ENCODE data around the gene IRGQ. TPM values are rescaled to one million over a fixed set of nuclear protein-coding genes. Genes with fewer than 3 reads are reported as not detected.
A peak's percentile ranks its signal among the peaks of the same experiment; 100 is the strongest.

IRGQ gene, protein sequence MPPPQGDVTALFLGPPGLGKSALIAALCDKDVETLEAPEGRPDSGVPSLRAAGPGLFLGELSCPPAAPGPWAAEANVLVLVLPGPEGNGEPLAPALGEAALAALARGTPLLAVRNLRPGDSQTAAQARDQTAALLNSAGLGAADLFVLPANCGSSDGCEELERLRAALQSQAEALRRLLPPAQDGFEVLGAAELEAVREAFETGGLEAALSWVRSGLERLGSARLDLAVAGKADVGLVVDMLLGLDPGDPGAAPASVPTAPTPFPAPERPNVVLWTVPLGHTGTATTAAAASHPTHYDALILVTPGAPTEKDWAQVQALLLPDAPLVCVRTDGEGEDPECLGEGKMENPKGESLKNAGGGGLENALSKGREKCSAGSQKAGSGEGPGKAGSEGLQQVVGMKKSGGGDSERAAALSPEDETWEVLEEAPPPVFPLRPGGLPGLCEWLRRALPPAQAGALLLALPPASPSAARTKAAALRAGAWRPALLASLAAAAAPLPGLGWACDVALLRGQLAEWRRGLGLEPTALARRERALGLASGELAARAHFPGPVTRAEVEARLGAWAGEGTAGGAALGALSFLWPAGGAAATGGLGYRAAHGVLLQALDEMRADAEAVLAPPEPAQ
- total RNA-seq, result 4.4 TPM
- 7.5 TPM for polyA plus RNA-seq
- long read RNA-seq, donor 1, result 0 reads
- long read RNA-seq, donor 2, full-length matches to known transcripts, result 28 of 28 reads
- long read RNA-seq, donor 2, partial matches to known transcripts, result 0 of 28 reads
- long read RNA-seq, donor 2, other reads (novel, unspliced or antisense), result 0 of 28 reads
- long read RNA-seq, donor 3, transcript IRGQ-202 (1 exons, 3,752 nt), result major isoform, 6 of 7 reads
- long read RNA-seq, donor 3, partial matches to known transcripts, result 0 of 7 reads
- long read RNA-seq, donor 3, other reads (novel, unspliced or antisense), result 0 of 7 reads
- long read RNA-seq, donor 4, full-length matches to known transcripts, result 11 of 11 reads
- long read RNA-seq, donor 4, partial matches to known transcripts, result 0 of 11 reads
- long read RNA-seq, donor 4, other reads (novel, unspliced or antisense), result 0 of 11 reads
- long read RNA-seq, donor 5, transcript IRGQ-202 (1 exons, 3,752 nt), result major isoform, 18 of 18 reads
- long read RNA-seq, donor 5, partial matches to known transcripts, result 0 of 18 reads
- long read RNA-seq, donor 5, other reads (novel, unspliced or antisense), result 0 of 18 reads
- long read RNA-seq, donor 6, transcript IRGQ-202 (1 exons, 3,752 nt), result major isoform, 12 of 12 reads
- long read RNA-seq, donor 6, partial matches to known transcripts, result 0 of 12 reads
- long read RNA-seq, donor 6, other reads (novel, unspliced or antisense), result 0 of 12 reads
- long read RNA-seq, donor 7, transcript IRGQ-202 (1 exons, 3,752 nt), result major isoform, 6 of 6 reads
- long read RNA-seq, donor 7, partial matches to known transcripts, result 0 of 6 reads
- long read RNA-seq, donor 7, other reads (novel, unspliced or antisense), result 0 of 6 reads
- long read RNA-seq, donor 8, full-length matches to known transcripts, result 7 of 7 reads
- long read RNA-seq, donor 8, partial matches to known transcripts, result 0 of 7 reads
- long read RNA-seq, donor 8, other reads (novel, unspliced or antisense), result 0 of 7 reads
- long read RNA-seq, donor 9, partial matches to known transcripts, result 0 of 4 reads
- long read RNA-seq, donor 9, other reads (novel, unspliced or antisense), result 0 of 4 reads
- long read RNA-seq, donor 10, full-length matches to known transcripts, result 6 of 6 reads
- long read RNA-seq, donor 10, partial matches to known transcripts, result 0 of 6 reads
- long read RNA-seq, donor 10, other reads (novel, unspliced or antisense), result 0 of 6 reads

DNA sequence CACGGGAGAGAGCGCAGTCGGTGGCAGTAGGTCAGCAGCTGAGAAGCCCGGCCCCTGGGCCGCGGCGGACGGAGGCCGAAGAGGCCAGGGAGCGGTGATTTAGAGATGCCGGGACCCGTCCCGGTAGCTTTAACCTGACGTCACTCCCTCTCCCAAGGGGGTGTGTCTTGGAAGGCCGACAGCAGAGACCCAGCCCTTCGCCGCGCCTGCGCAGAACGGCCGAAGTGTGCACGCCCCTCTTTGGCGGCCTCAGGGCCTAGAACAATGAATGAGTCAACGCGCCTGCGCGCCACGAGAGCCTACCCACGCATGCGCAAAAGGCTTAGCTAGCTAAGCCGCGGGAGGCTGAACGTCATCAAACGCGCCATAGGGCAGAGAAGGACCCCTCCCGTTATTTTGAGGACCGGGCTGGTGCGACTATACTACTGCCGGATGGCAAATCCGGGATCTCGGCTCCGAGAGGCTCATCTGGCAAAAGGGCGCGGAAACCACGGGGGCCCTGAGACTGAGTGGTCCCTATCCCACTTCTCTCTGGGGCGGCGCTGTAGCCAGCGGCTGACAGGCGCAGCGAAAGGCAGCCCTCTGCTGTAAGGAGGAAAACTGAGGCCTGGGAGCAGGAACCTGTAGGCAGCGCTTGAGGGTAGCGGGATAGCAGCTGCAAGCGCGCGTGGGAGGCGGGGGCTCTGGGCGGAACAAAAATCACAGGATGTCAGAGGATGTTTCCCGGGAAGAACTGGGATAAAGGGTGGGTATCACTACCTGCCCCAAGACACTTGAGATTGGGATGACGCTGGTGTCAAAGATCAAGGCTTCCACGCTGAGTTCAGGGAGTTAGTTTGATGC is at the start of gene IRGQ, which contains the start of gene ZNF576:
IRGQ (minus strand) TSS at position 136 of the 843 bp plus-strand sequence. CDS start 796 bp downstream, outside the sequence.
ZNF576 (plus strand) TSS at position 597 of the 843 bp plus-strand sequence. CDS start 514 bp downstream, outside the sequence.
- Histone ChIP-seq H3K27me3 (ENCODE audit: control insufficient read depth in 2 of 2, insufficient read depth in 1 of 2, low read length in 1 of 2) (no peaks in the 10 kb centered on the region), H3K27ac (ENCODE audit: low read depth in 1 of 2, low read length in 1 of 2) (peak within 1 kb of the TSS; percentile 94 to 98), H3K9me3 (ENCODE audit: control insufficient read depth in 2 of 2, insufficient read depth in 1 of 2, low read length in 1 of 2) (no peaks in the 10 kb centered on the region), H3K36me3 (ENCODE audit: control insufficient read depth in 2 of 2, insufficient read depth in 2 of 2, low read length in 1 of 2) (peaks cover 40 to 47% of the 10 kb centered on the region in 2 donors), H3K4me1 (ENCODE audit: control insufficient read depth in 2 of 2, insufficient read depth in 2 of 2, low read length in 2 of 2) (peaks cover 14 to 35% of the 10 kb centered on the region in 2 donors), H3K4me3 (ENCODE audit: low read length in 2 of 2) (peak within 1 kb of the TSS; percentile 73 to 78)
- under 1% methylated on average over 60 of the region's 60 CpGs for WGBS
- DNase-seq (ENCODE audit: low read depth in 6 of 9, low spot score in 9 of 9), result peak; percentile 99 to 100 (median 100)

DNA sequence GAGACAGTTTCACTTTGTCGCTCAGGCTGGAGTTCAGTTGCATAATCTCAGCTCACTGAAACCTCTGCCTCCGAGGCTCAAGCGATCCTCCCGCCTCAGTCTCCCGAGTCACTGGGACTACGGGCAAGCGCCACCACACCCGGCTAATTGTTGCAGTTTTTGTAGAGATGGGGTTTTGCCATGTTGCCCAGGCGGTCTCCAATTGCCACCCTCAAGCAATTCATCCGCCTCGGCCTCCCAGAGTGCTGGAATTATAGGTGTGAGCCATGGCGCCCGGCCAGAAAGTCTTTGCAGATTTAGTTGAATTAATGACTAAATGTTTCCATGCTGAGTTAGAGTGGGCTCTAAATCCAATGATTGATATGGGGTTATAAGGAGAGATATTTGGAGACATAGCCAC is 48.2 kb upstream of the IRGQ start:
- Histone ChIP-seq H3K4me3 (ENCODE audit: low read length in 2 of 2) (no peak overlapping the region), H3K27me3 (ENCODE audit: control insufficient read depth in 2 of 2, insufficient read depth in 1 of 2, low read length in 1 of 2) (peaks cover 11 to 27% of the 10 kb centered on the region in 2 donors), H3K4me1 (ENCODE audit: control insufficient read depth in 2 of 2, insufficient read depth in 2 of 2, low read length in 2 of 2) (peaks cover 2 to 7% of the 10 kb centered on the region in 2 donors), H3K36me3 (ENCODE audit: control insufficient read depth in 2 of 2, insufficient read depth in 2 of 2, low read length in 1 of 2) (peaks cover 0 to 3% of the 10 kb centered on the region in 2 donors), H3K27ac (ENCODE audit: low read depth in 1 of 2, low read length in 1 of 2) (no peak overlapping the region), H3K9me3 (ENCODE audit: control insufficient read depth in 2 of 2, insufficient read depth in 1 of 2, low read length in 1 of 2) (no peaks in the 10 kb centered on the region)
- no peak for DNase-seq (ENCODE audit: low read depth in 6 of 9, low spot score in 9 of 9)
- 96% methylated on average over 13 of the region's 13 CpGs for WGBS

DNA sequence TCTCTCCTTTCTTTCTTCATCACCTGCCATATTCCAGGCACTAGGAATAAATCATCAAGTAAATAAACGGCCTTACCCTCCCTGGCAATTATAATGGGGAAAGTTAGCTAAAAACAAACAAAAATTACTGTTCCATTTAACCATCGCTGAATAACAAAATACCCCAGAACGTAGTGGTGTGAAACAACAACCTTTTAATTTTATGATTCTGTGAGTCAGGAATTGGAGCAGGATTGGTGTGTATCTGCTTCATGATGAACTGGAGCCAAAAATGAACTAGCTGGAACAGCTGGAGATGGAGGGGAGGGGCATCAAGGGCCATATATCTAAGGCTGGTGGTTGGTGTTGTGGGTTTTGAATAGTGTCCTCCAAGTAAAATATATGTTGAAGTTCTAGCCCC is 47.4 kb upstream of the IRGQ start:
- no peaks in the 10 kb centered on the region for H3K9me3 ChIP-seq (ENCODE audit: control insufficient read depth in 2 of 2, insufficient read depth in 1 of 2, low read length in 1 of 2)
- H3K36me3 ChIP-seq (ENCODE audit: control insufficient read depth in 2 of 2, insufficient read depth in 2 of 2, low read length in 1 of 2), result no peaks in the 10 kb centered on the region
- no peak overlapping the region for H3K27ac ChIP-seq (ENCODE audit: low read depth in 1 of 2, low read length in 1 of 2)
- no peak overlapping the region for H3K4me3 ChIP-seq (ENCODE audit: low read length in 2 of 2)
- peaks cover 2 to 13% of the 10 kb centered on the region in 2 donors for H3K4me1 ChIP-seq (ENCODE audit: control insufficient read depth in 2 of 2, insufficient read depth in 2 of 2, low read length in 2 of 2)
- H3K27me3 ChIP-seq (ENCODE audit: control insufficient read depth in 2 of 2, insufficient read depth in 1 of 2, low read length in 1 of 2), result peaks cover 19 to 35% of the 10 kb centered on the region in 2 donors
- no peak for DNase-seq (ENCODE audit: low read depth in 6 of 9, low spot score in 9 of 9)
- 93% methylated on average over 3 of the region's 3 CpGs for WGBS

- Histone ChIP-seq H3K27me3 (ENCODE audit: control insufficient read depth in 2 of 2, insufficient read depth in 1 of 2, low read length in 1 of 2) (peaks cover 22 to 43% of the 10 kb centered on the region in 2 donors), H3K4me1 (ENCODE audit: control insufficient read depth in 2 of 2, insufficient read depth in 2 of 2, low read length in 2 of 2) (peaks cover 2 to 14% of the 10 kb centered on the region in 2 donors), H3K36me3 (ENCODE audit: control insufficient read depth in 2 of 2, insufficient read depth in 2 of 2, low read length in 1 of 2) (no peaks in the 10 kb centered on the region), H3K9me3 (ENCODE audit: control insufficient read depth in 2 of 2, insufficient read depth in 1 of 2, low read length in 1 of 2) (no peaks in the 10 kb centered on the region), H3K27ac (ENCODE audit: low read depth in 1 of 2, low read length in 1 of 2) (no peak overlapping the region), H3K4me3 (ENCODE audit: low read length in 2 of 2) (no peak overlapping the region)
- no peak for DNase-seq (ENCODE audit: low read depth in 6 of 9, low spot score in 9 of 9)
- WGBS, result 92% methylated on average over 4 of the region's 4 CpGs
Observed at GRCh38 chr19:43642531-43642930, 46.6 kb upstream of the IRGQ start.

- Histone ChIP-seq H3K27me3 (ENCODE audit: control insufficient read depth in 2 of 2, insufficient read depth in 1 of 2, low read length in 1 of 2) (peaks cover 22 to 54% of the 10 kb centered on the region in 2 donors), H3K4me1 (ENCODE audit: control insufficient read depth in 2 of 2, insufficient read depth in 2 of 2, low read length in 2 of 2) (peaks cover 2 to 14% of the 10 kb centered on the region in 2 donors), H3K9me3 (ENCODE audit: control insufficient read depth in 2 of 2, insufficient read depth in 1 of 2, low read length in 1 of 2) (no peaks in the 10 kb centered on the region), H3K36me3 (ENCODE audit: control insufficient read depth in 2 of 2, insufficient read depth in 2 of 2, low read length in 1 of 2) (no peaks in the 10 kb centered on the region), H3K27ac (ENCODE audit: low read depth in 1 of 2, low read length in 1 of 2) (no peak overlapping the region), H3K4me3 (ENCODE audit: low read length in 2 of 2) (no peak overlapping the region)
- 97% methylated on average over 2 of the region's 2 CpGs for WGBS
- no peak for DNase-seq (ENCODE audit: low read depth in 6 of 9, low spot score in 9 of 9)
Observed at GRCh38 chr19:43641333-43641732, 45.4 kb upstream of the IRGQ start.

DNA sequence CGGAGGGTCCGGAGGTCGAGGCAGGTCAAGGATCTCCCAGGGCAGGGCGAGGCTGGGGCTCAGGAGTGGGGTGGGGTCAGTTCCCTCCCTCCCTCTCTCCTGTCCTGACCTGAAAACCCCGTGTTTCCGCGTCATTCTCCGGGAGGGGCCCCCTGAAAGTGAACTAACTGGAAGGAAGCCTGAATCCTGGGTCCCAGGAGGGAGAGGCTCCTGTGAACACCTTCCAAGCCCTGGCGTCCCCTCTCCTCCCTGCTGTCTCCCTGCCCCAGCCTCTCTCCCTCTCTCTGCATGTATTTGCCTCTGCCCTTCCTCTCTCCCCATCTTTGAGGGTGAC is 44.5 kb upstream of the IRGQ start:
- Histone ChIP-seq H3K27ac (ENCODE audit: low read depth in 1 of 2, low read length in 1 of 2) (no peak overlapping the region), H3K4me3 (ENCODE audit: low read length in 2 of 2) (peak overlapping the region; percentile 33 to 60), H3K9me3 (ENCODE audit: control insufficient read depth in 2 of 2, insufficient read depth in 1 of 2, low read length in 1 of 2) (no peaks in the 10 kb centered on the region), H3K27me3 (ENCODE audit: control insufficient read depth in 2 of 2, insufficient read depth in 1 of 2, low read length in 1 of 2) (peaks cover 22 to 64% of the 10 kb centered on the region in 2 donors), H3K36me3 (ENCODE audit: control insufficient read depth in 2 of 2, insufficient read depth in 2 of 2, low read length in 1 of 2) (no peaks in the 10 kb centered on the region), H3K4me1 (ENCODE audit: control insufficient read depth in 2 of 2, insufficient read depth in 2 of 2, low read length in 2 of 2) (peaks cover 2 to 15% of the 10 kb centered on the region in 2 donors)
- DNase-seq (ENCODE audit: low read depth in 6 of 9, low spot score in 9 of 9), result no peak
- 20% methylated on average over 9 of the region's 9 CpGs for WGBS

DNA sequence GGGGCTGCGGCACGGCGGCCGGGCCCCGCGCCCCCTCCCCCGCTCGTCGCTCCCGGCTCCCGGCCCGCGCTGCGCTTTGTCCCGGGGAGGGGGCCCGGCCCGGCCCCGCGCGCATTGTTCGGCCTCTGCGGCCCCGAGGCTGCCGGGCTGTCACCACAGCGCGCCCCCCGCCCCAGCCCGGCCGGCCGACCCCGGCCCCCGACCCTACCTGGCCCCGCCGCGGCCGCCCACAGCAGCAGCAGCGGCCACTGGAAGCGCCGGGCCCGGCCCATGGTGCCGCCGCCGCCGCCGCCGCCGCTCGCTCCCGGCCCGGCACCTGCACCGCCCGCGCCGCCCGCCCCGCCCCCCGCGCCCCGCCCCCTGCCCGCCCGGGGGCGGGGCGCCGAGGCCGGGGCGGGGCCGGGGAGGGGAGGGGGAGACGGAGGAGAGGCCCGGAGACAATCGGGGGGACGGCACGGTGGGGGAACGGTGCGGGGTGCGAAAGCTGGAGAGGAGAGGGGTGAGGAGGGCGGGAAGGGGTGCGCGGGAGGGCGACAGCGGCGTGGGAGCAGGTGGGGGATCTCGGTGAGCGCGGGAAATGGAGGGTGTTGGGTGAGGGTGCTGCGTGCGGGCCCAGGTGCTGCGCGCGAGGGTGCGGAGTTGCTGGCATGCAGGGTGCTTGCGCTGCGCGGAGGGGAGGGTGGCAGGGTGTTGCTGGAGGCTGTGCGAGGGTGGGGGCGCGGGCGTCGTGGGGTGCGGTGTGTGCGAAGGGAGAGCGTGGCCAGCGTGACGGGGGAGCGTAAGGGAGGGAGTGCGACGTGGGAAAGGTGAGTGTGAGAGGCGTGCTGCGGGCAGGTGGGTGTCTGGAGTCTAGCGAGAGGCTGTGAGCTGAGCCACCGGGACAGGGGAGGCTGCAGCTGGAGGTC is 43.8 kb upstream of the IRGQ start, which contains the start of gene CADM4:
CADM4 (minus strand) TSS at position 332 of the 905 bp plus-strand sequence; CDS start at position 272, 60 bp downstream.
- no peaks in the 10 kb centered on the region for H3K36me3 ChIP-seq (ENCODE audit: control insufficient read depth in 2 of 2, insufficient read depth in 2 of 2, low read length in 1 of 2)
- no peak within 1 kb of the TSS for H3K27ac ChIP-seq (ENCODE audit: low read depth in 1 of 2, low read length in 1 of 2)
- H3K27me3 ChIP-seq (ENCODE audit: control insufficient read depth in 2 of 2, insufficient read depth in 1 of 2, low read length in 1 of 2), result peaks cover 22 to 70% of the 10 kb centered on the region in 2 donors
- 3% methylated on average over 109 of the region's 110 CpGs for WGBS
- H3K4me3 ChIP-seq (ENCODE audit: low read length in 2 of 2), result peak within 1 kb of the TSS; percentile 33 to 60
- peaks cover 2 to 21% of the 10 kb centered on the region in 2 donors for H3K4me1 ChIP-seq (ENCODE audit: control insufficient read depth in 2 of 2, insufficient read depth in 2 of 2, low read length in 2 of 2)
- peak in 5 of 9 donors; percentile 31 to 58 (median 37) for DNase-seq (ENCODE audit: low read depth in 6 of 9, low spot score in 9 of 9)
- H3K9me3 ChIP-seq (ENCODE audit: control insufficient read depth in 2 of 2, insufficient read depth in 1 of 2, low read length in 1 of 2), result no peaks in the 10 kb centered on the region

Data from thymus (tissue), 14 donors.